ENCODE data around the gene RAB3B. TPM values are rescaled to one million over a fixed set of nuclear protein-coding genes. Genes with fewer than 3 reads are reported as not detected.
"Not testable (repeated sequence)": the region's sequence is repeated elsewhere in the genome, so short reads cannot be mapped to it uniquely, and the experiment has no call there.

Gene RAB3B
- total RNA-seq, 1 donor from 2014 or later, result 0.02 TPM

- no peaks in the 10 kb centered on the region for H3K9me3 Mint-ChIP-seq
- ChIA-PET CTCF (no interaction called here), POLR2A (no interaction called here)
- no peak overlapping the region for H3K27ac Mint-ChIP-seq
- TF ChIP-seq CTCF (IDR thresholded peaks at IDR 0.05), result no peak
- peaks cover 68% of the 10 kb centered on the region for H3K36me3 Mint-ChIP-seq (ENCODE audit: low read depth)
- peaks cover 11% of the 10 kb centered on the region for H3K4me1 Mint-ChIP-seq
- no peak overlapping the region for H3K4me3 Mint-ChIP-seq
- no peak for DNase-seq
- no peak for ATAC-seq (ENCODE audit: low read depth)
- intact Hi-C loops (cut with micrococcal nuclease), result no loop called here
- no peaks in the 10 kb centered on the region for H3K27me3 Mint-ChIP-seq
Observed at GRCh38 chr1:52026278-52026677, 35.8 kb upstream of the RAB3B start.

- no peak overlapping the region for H3K4me3 Mint-ChIP-seq
- intact Hi-C loops (cut with micrococcal nuclease), result no loop called here
- H3K4me1 Mint-ChIP-seq, result no peaks in the 10 kb centered on the region
- POLR2A ChIA-PET, result no interaction called here
- no peak for TF ChIP-seq CTCF (IDR thresholded peaks at IDR 0.05)
- ATAC-seq (ENCODE audit: low read depth) (no peak), DNase-seq (no peak)
- H3K9me3 Mint-ChIP-seq, result no peaks in the 10 kb centered on the region
- H3K27me3 Mint-ChIP-seq, result no peaks in the 10 kb centered on the region
- peaks cover 63% of the 10 kb centered on the region for H3K36me3 Mint-ChIP-seq (ENCODE audit: low read depth)
- no peak overlapping the region for H3K27ac Mint-ChIP-seq
- CTCF ChIA-PET, result interaction anchor here (1.2 kb wide), 1 partner anchor 126 kb away, joined by 3 read pairs; no protein-coding TSS in a partner anchor
Observed at GRCh38 chr1:52022133-52022532, 31.6 kb upstream of the RAB3B start.

- ATAC-seq (ENCODE audit: low read depth) (no peak), DNase-seq (no peak)
- CTCF ChIA-PET, result interaction anchor here (0.6 kb wide), 1 partner anchor 111 kb away, joined by 3 read pairs; no protein-coding TSS in a partner anchor
- no peak overlapping the region for H3K27ac Mint-ChIP-seq
- H3K27me3 Mint-ChIP-seq, result peaks cover 18% of the 10 kb centered on the region
- H3K4me1 Mint-ChIP-seq, result no peaks in the 10 kb centered on the region
- no peaks in the 10 kb centered on the region for H3K9me3 Mint-ChIP-seq
- no peak overlapping the region for H3K4me3 Mint-ChIP-seq
- POLR2A ChIA-PET, result interaction anchor here (0.7 kb wide), 1 partner anchor 467 kb away, joined by 3 read pairs; no protein-coding TSS in a partner anchor
- H3K36me3 Mint-ChIP-seq (ENCODE audit: low read depth), result no peaks in the 10 kb centered on the region
- TF ChIP-seq CTCF (IDR thresholded peaks at IDR 0.05), result no peak
- intact Hi-C loops (cut with micrococcal nuclease), result loop anchor here (10.0 kb wide), 1 partner anchor 1233 kb away; no protein-coding TSS in a partner anchor
Observed at GRCh38 chr1:52008071-52008809, 17.7 kb upstream of the RAB3B start.

DNA sequence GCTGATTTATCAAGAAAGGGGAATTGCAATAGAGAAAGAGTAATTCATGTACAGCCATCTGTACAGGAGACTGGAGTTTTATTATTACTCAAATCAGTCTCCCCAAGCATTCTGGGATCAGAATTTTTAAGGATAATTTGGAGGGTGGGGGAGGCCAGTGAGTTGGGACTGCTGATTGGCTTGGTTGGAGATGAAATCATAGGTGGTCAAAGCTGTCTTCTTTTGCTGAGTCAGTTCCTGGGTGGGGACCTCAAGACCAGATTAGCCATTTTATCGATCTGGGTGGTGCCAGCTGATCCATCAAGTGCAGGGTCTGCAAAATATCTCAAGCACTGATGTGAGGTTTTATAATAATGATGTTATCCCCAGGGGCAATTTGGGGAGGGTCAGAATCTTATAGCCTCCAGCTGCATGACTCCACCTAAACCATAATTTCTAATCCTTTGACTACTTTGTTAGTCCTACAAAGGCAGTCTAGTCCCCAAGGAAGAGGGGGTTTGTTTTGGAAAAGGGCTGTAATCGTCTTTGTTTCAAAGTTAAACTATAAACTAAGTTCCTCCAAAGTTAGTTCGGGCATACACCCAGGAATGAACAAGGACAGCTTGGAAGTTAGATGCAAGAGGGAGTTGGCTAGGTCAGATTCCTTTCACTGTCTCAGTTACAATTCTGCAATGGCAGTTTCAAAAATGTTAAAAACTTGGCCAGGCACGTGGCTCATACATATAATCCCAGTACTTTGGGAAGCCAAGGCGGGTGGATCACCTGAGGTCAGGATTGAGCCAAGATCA, 16.9 kb upstream of the RAB3B start:
- no peaks in the 10 kb centered on the region for H3K36me3 Mint-ChIP-seq (ENCODE audit: low read depth)
- H3K4me1 Mint-ChIP-seq, result no peaks in the 10 kb centered on the region
- intact Hi-C loops (cut with micrococcal nuclease), result loop anchor here (10.0 kb wide), 1 partner anchor 1233 kb away; no protein-coding TSS in a partner anchor
- POLR2A ChIA-PET, result no interaction called here
- ATAC-seq (ENCODE audit: low read depth), result no peak
- H3K27me3 Mint-ChIP-seq, result peaks cover 20% of the 10 kb centered on the region
- no peak for TF ChIP-seq CTCF (IDR thresholded peaks at IDR 0.05)
- CTCF ChIA-PET, result no interaction called here
- no peak for DNase-seq
- H3K9me3 Mint-ChIP-seq, result no peaks in the 10 kb centered on the region
- no peak overlapping the region for H3K4me3 Mint-ChIP-seq
- H3K27ac Mint-ChIP-seq, result no peak overlapping the region

DNA sequence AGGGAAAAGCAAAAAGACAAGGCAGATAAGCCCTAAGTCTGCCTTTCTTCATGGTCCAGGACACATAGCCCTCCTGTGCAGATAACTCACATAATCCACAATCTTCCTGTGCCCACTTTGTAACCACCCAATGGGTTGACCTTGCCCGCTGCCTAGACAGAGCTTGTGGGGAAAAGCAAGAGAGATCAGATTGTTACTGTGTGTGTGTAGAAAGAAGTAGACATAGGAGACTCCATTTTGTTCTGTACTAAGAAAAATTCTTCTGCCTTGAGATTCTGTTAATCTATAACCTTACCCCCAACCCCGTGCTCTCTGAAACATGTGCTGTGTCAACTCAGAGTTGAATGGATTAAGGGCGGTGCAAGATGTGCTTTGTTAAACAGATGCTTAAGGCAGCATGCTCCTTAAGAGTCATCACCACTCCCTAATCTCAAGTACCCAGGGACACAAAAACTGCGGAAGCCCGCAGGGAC, 15.6 kb upstream of the RAB3B start:
- POLR2A ChIA-PET; H3K9me3 Mint-ChIP-seq; H3K27ac Mint-ChIP-seq; CTCF ChIA-PET; H3K4me3 Mint-ChIP-seq; DNase-seq; H3K4me1 Mint-ChIP-seq; H3K36me3 Mint-ChIP-seq (ENCODE audit: low read depth); ATAC-seq (ENCODE audit: low read depth): not testable (repeated sequence)
- peaks cover 20% of the 10 kb centered on the region for H3K27me3 Mint-ChIP-seq
- intact Hi-C loops (cut with micrococcal nuclease), result loop anchor here (10.0 kb wide), 1 partner anchor 1231 kb away; no protein-coding TSS in a partner anchor

DNA sequence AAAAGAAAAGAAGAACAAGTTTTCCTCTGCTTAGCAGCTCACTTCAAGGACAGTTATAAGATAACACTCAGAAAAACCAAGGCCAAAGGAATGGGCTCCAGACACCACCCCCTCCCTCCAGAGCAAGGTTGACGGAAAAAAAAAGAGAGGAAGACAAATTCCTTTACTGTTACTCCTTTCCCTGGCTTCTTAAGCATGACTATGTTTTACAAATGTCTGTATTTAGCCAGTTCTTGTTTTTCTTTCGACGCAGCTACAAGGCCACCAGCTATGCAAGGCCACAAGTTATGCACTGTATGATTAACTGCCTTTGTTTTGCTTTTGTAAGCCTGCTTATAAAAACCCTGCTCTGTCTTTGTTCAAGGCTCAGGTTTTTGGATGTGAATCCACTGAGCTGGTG, 15.0 kb upstream of the RAB3B start:
- CTCF ChIA-PET; H3K9me3 Mint-ChIP-seq; ATAC-seq (ENCODE audit: low read depth); H3K27ac Mint-ChIP-seq; DNase-seq; POLR2A ChIA-PET; H3K4me3 Mint-ChIP-seq; H3K36me3 Mint-ChIP-seq (ENCODE audit: low read depth); H3K4me1 Mint-ChIP-seq: not testable (repeated sequence)
- peaks cover 20% of the 10 kb centered on the region for H3K27me3 Mint-ChIP-seq
- intact Hi-C loops (cut with micrococcal nuclease), result loop anchor here (10.0 kb wide), 1 partner anchor 1231 kb away; no protein-coding TSS in a partner anchor
